Progenitor cell of endocrine pancreas (in vitro differentiated cells): Measurements from ENCODE around the gene ADA. TPM values are rescaled to one million over a fixed set of nuclear protein-coding genes. Genes with fewer than 3 reads are reported as not detected.

Experiments
- DNase-seq: peaks from one replicate; pipeline ENCODE4 v3.0.0; 2021; ENCODE audit warnings: low spot score; ENCODE audit not compliant: unreplicated experiment
- H3K27ac Mint-ChIP-seq: 2 replicates; pipeline ENCODE4 v1.8.0; 2021; ENCODE audit warnings: mild to moderate bottlenecking, moderate library complexity, mixed read lengths
- H3K27me3 Mint-ChIP-seq: 2 replicates; pipeline ENCODE4 v1.8.0; 2021; ENCODE audit warnings: mixed read lengths
- H3K36me3 Mint-ChIP-seq: 2 replicates; pipeline ENCODE4 v1.8.0; 2022; ENCODE audit warnings: mixed read lengths; ENCODE audit not compliant: insufficient read depth
- H3K4me1 Mint-ChIP-seq: 2 replicates; pipeline ENCODE4 v1.8.0; 2021; ENCODE audit warnings: low read depth, mixed read lengths
- H3K4me3 Mint-ChIP-seq: 2 replicates; pipeline ENCODE4 v1.8.0; 2021; ENCODE audit warnings: low read depth, mild to moderate bottlenecking, moderate library complexity, mixed read lengths
- H3K9me3 Mint-ChIP-seq: 2 replicates; pipeline ENCODE4 v1.8.0; 2021; ENCODE audit warnings: low read depth, mixed read lengths
- CTCF ChIP-seq: fragments of 200-600 bp; sonication (generic); IDR thresholded peaks from one replicate; pipeline ENCODE4 v1.5.0; 2021; ENCODE audit warnings: antibody characterized with exemption, mild to moderate bottlenecking; ENCODE audit not compliant: unreplicated experiment
- total RNA-seq: library from RNA; stranded (reverse); gene quantifications from 2 replicates; pipeline ENCODE4 v1.2.1, GENCODE V29; 2021

ADA gene
- total RNA-seq, 1 donor from 2014 or later, result 11.4 TPM

DNA sequence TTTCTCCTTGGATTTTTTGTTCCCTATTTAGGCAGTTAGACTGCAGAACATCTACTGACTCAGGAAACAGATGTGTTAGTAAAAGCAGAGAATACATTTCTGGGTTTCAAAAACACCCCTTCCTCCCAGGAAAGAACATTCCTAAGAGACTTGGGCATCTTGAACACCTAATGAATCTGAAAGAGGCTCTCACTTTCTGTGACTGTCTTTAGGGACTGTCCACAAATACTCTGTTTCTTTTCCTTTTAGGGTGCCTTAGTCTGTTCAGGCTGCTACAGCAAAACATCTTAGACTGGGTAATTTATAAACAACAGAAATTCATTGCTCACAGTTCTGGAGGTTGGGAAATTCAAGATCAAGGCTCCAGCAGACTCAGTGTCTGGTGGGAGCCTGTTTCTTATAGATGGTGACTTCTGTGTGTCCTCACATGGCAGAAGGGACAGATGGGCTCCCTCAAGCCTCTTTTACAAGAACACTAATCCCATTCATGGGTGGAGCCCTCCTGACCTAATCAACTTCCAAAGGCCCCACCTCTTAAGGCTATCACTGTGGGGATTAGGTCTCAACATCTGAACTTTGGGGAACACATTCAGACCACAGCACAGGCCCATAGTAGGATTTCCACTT lies 44.3 kb upstream of the ADA start:
- Mint-ChIP-seq H3K27ac (no peak overlapping the region), H3K27me3 (no peaks in the 10 kb centered on the region), H3K9me3 (no peaks in the 10 kb centered on the region), H3K36me3 (no peaks in the 10 kb centered on the region), H3K4me3 (no peak overlapping the region), H3K4me1 (peaks cover 2% of the 10 kb centered on the region)
- no peak for TF ChIP-seq CTCF
- no peak for DNase-seq

DNA sequence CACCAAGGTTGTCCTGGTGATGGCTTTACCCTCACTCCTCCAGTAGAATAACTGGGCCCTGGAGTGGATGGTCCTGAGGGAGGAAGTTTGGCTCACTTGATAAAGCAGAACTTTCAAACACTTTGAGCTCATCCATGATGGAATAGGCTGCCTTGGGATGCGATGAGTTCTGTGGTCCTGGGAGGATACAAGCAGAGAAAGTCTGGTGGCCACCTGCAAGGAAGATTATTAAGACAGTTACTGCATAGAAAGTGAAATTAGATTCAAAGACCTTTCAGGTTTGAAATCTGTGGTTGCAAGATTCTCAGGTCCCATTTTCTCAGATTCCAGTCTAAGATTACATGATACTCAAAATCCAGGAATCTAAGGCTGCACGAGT lies 43.8 kb upstream of the ADA start:
- Mint-ChIP-seq H3K27me3 (no peaks in the 10 kb centered on the region), H3K9me3 (no peaks in the 10 kb centered on the region), H3K27ac (no peak overlapping the region), H3K36me3 (no peaks in the 10 kb centered on the region), H3K4me3 (no peak overlapping the region), H3K4me1 (peaks cover 2% of the 10 kb centered on the region)
- no peak for DNase-seq
- no peak for TF ChIP-seq CTCF

DNA sequence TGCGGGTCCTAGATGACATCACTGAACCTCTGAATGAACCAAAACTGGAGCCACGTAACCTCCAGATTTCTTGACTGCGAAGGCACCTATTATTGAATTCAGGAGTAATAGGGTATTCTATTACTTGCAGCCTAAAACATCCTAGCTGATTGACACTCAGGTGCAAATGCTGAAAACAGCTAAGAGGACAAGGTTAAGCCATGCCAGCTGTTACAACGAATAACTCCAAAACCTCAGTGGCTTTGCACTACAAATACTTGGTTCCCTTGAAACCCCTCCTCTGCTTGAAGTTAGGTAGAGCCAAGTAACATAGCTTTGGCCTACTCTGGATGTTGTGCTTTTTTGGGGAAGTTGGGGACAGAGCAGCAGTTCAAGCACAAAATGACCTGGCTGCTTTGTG lies 42.7 kb upstream of the ADA start:
- no peak overlapping the region for H3K4me3 Mint-ChIP-seq
- no peak overlapping the region for H3K27ac Mint-ChIP-seq
- peaks cover 2% of the 10 kb centered on the region for H3K4me1 Mint-ChIP-seq
- DNase-seq, result no peak
- no peaks in the 10 kb centered on the region for H3K27me3 Mint-ChIP-seq
- no peak for TF ChIP-seq CTCF
- no peaks in the 10 kb centered on the region for H3K36me3 Mint-ChIP-seq
- H3K9me3 Mint-ChIP-seq, result no peaks in the 10 kb centered on the region

GRCh38 chr20:44693627-44694026 lies 42.1 kb upstream of the ADA start:
- no peak for TF ChIP-seq CTCF
- no peak for DNase-seq
- H3K27ac Mint-ChIP-seq, result no peak overlapping the region
- H3K36me3 Mint-ChIP-seq, result no peaks in the 10 kb centered on the region
- peaks cover 2% of the 10 kb centered on the region for H3K4me1 Mint-ChIP-seq
- no peak overlapping the region for H3K4me3 Mint-ChIP-seq
- H3K9me3 Mint-ChIP-seq, result no peaks in the 10 kb centered on the region
- H3K27me3 Mint-ChIP-seq, result no peaks in the 10 kb centered on the region

DNA sequence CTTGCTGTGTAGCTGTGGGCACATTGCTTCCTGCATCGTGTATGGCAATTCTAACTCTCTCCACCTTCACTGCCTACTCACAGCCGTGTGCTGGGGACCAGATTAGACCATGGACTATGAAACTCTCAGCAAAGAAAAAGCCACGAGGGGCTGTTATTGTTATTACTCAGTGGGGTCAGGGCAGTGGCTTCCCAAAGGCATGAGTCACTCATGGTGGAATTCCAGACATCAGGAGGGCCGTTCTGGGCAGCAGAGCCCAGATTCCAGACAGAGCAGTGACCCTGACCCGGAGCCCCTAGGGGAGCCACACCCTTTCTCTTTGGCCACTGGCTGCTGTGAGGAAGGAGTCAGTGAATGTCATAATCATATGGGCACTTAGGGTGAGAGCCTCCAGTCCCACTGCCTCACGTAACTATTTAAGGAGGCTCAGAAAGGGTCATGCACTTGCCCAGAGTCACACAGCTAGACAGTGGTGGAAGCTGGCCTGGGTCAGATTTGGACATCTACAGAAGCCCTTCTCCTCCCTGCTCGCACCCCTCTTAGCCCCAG lies 41.5 kb upstream of the ADA start:
- no peak for DNase-seq
- TF ChIP-seq CTCF, result no peak
- Mint-ChIP-seq H3K9me3 (no peaks in the 10 kb centered on the region), H3K4me1 (peaks cover 2% of the 10 kb centered on the region), H3K27ac (no peak overlapping the region), H3K36me3 (no peaks in the 10 kb centered on the region), H3K4me3 (no peak overlapping the region), H3K27me3 (no peaks in the 10 kb centered on the region)
